H1 (cell line): Measurements from ENCODE around the gene SEC11A. TPM values are rescaled to one million over a fixed set of nuclear protein-coding genes. Genes with fewer than 3 reads are reported as not detected.

ENCODE experiments used
- CTCF ChIA-PET: fragments of 300-600 bp; sonication (Branson Sonifier 250); formaldehyde crosslinking; loops from one replicate; lab custom pipeline; 2021; ENCODE audit not compliant: partially characterized antibody; lab: Charles Lee
- POLR2A ChIA-PET: fragments of 300-600 bp; sonication (Branson Sonifier 250); formaldehyde crosslinking; loops from one replicate; lab custom pipeline; 2021; ENCODE audit warnings: inconsistent platforms; ENCODE audit not compliant: partially characterized antibody; lab: Charles Lee
- DNase-seq, 2 experiments: peaks; one replicate each; pipeline versions ENCODE4 v3.0.0 to v3.0.0-alpha.2; 2010 to 2022; ENCODE audit warnings: low spot score in 2 of 2, low read depth in 1 of 2, mixed read lengths in 1 of 2
- FAIRE-seq: peaks from 2 replicates; lab custom pipeline; 2011; peaks lifted over from hg19 to GRCh38; lab: Jason Lieb, UNC
- H2AFZ ChIP-seq: 2 replicates; pipeline ENCODE4 v1.8.1; 2012; ENCODE audit warnings: low read length, inconsistent platforms
- H2AK5ac ChIP-seq: 2 replicates; pipeline ENCODE4 v1.6.1; 2013; ENCODE audit warnings: low read depth, low read length
- H2BK120ac ChIP-seq: replicated peaks from 2 replicates; pipeline ENCODE3; 2013; ENCODE audit warnings: low read depth, low read length, inconsistent platforms
- H2BK12ac ChIP-seq: 2 replicates; pipeline ENCODE4 v1.6.1; 2013; ENCODE audit warnings: low read depth, low read length
- H2BK15ac ChIP-seq: 2 replicates; pipeline ENCODE4 v1.6.1; 2013; ENCODE audit warnings: low read length
- H2BK20ac ChIP-seq: 2 replicates; pipeline ENCODE4 v1.6.1; 2013; ENCODE audit warnings: low read length
- H2BK5ac ChIP-seq: 2 replicates; pipeline ENCODE4 v1.6.1; 2013; ENCODE audit warnings: low read depth, low read length
- H3K14ac ChIP-seq: 2 replicates; pipeline ENCODE4 v1.6.1; 2013; ENCODE audit warnings: inconsistent platforms; ENCODE audit not compliant: insufficient read length
- H3K18ac ChIP-seq: 2 replicates; pipeline ENCODE4 v1.6.1; 2013; ENCODE audit warnings: low read length; ENCODE audit errors: extremely low read depth
- H3K23ac ChIP-seq: 2 replicates; pipeline ENCODE4 v1.6.1; 2013; ENCODE audit warnings: inconsistent platforms; ENCODE audit not compliant: insufficient read length
- H3K23me2 ChIP-seq: 2 replicates; pipeline ENCODE4 v1.6.1; 2013; ENCODE audit warnings: low read depth, low read length
- H3K27ac ChIP-seq: 2 replicates; pipeline ENCODE4 v1.6.1; 2011; ENCODE audit warnings: low read depth, low read length, inconsistent platforms
- H3K27me3 ChIP-seq, 4 experiments: replicated peaks in 1 of 4; 1 replicate in 1 of 4; 2 replicates in 3 of 4; pipeline versions ENCODE4 v1.6.1 to v1.8.1; 2011 to 2013; ENCODE audit warnings: low read length in 3 of 4, mild to moderate bottlenecking in 3 of 4, inconsistent platforms in 2 of 4, mixed read lengths in 2 of 4, moderate library complexity in 1 of 4; ENCODE audit not compliant: control insufficient read depth in 3 of 4, insufficient read depth in 3 of 4; ENCODE audit errors: extremely low read depth in 1 of 4
- H3K36me3 ChIP-seq, 4 experiments: 2 replicates each; pipeline versions ENCODE4 v1.6.1 to v1.8.1; 2011 to 2013; ENCODE audit warnings: mild to moderate bottlenecking in 4 of 4, low read length in 3 of 4, moderate library complexity in 2 of 4, control low read depth in 1 of 4, inconsistent platforms in 1 of 4; ENCODE audit not compliant: insufficient read depth in 4 of 4, control insufficient read depth in 2 of 4
- H3K4ac ChIP-seq: replicated peaks from 2 replicates; pipeline ENCODE3; 2013; ENCODE audit warnings: low read length, low read depth, mixed read lengths, inconsistent platforms; ENCODE audit not compliant: insufficient read length
- H3K4me1 ChIP-seq, 4 experiments: replicated peaks in 1 of 4; 1 replicate in 1 of 4; 2 replicates in 3 of 4; pipeline versions ENCODE4 v1.6.1 to v1.8.1; 2011 to 2013; ENCODE audit warnings: low read length in 3 of 4, inconsistent platforms in 2 of 4, mixed read lengths in 1 of 4; ENCODE audit not compliant: insufficient read depth in 4 of 4, control insufficient read depth in 3 of 4
- H3K4me2 ChIP-seq, 2 experiments: 2 replicates each; pipeline versions ENCODE4 v1.6.1 to v1.8.1; 2011 to 2013; ENCODE audit warnings: low read depth in 2 of 2, low read length in 2 of 2, control low read depth in 1 of 2, inconsistent platforms in 1 of 2, mild to moderate bottlenecking in 1 of 2; ENCODE audit not compliant: insufficient read depth in 1 of 2
- H3K4me3 ChIP-seq, 4 experiments: fragments of 200-600, 300-600 bp in 1 of 4; sonication (generic), shearing (Covaris generic), sonication (Bioruptor Twin) in 1 of 4; 2 replicates each; pipeline versions ENCODE4 v1.5.1 to v1.8.1; 2011 to 2016; ENCODE audit warnings: low read length in 4 of 4, low read depth in 3 of 4, control low read depth in 2 of 4, inconsistent platforms in 2 of 4, mild to moderate bottlenecking in 2 of 4, mixed read lengths in 1 of 4, moderate library complexity in 1 of 4; ENCODE audit not compliant: insufficient read depth in 2 of 4; ENCODE audit errors: extremely low read depth in 1 of 4
- H3K56ac ChIP-seq: replicated peaks from 2 replicates; pipeline ENCODE3; 2013; ENCODE audit warnings: low read depth, mild to moderate bottlenecking, mixed read lengths, low read length, inconsistent platforms; ENCODE audit not compliant: insufficient read length
- H3K79me1 ChIP-seq: 2 replicates; pipeline ENCODE4 v1.6.1; 2013; ENCODE audit warnings: low read depth, low read length, control low read depth
- H3K79me2 ChIP-seq, 2 experiments: 2 replicates each; pipeline versions ENCODE4 v1.6.1 to v1.8.1; 2012 to 2013; ENCODE audit warnings: low read length in 2 of 2, mild to moderate bottlenecking in 2 of 2, inconsistent platforms in 1 of 2; ENCODE audit not compliant: insufficient read depth in 2 of 2, control insufficient read depth in 1 of 2
- H3K9ac ChIP-seq, 4 experiments: replicated peaks in 1 of 4; 1 replicate in 1 of 4; 2 replicates in 3 of 4; pipeline versions ENCODE4 v1.6.1 to v1.8.1; 2011 to 2013; ENCODE audit warnings: low read depth in 3 of 4, low read length in 3 of 4, control low read depth in 2 of 4, mild to moderate bottlenecking in 2 of 4, moderate library complexity in 2 of 4, inconsistent platforms in 1 of 4; ENCODE audit errors: extremely low read depth in 1 of 4
- H3K9me3 ChIP-seq, 2 experiments: 2 replicates each; pipeline versions ENCODE4 v1.6.1 to v1.8.1; 2012 to 2013; ENCODE audit warnings: mild to moderate bottlenecking in 2 of 2, moderate library complexity in 2 of 2, control low read depth in 1 of 2, inconsistent platforms in 1 of 2, low read depth in 1 of 2, low read length in 1 of 2, mixed read lengths in 1 of 2; ENCODE audit not compliant: insufficient read depth in 2 of 2
- H4K20me1 ChIP-seq, 2 experiments: replicated peaks in 1 of 2; 2 replicates each; pipeline versions ENCODE3 to v1.8.1; 2011 to 2013; ENCODE audit warnings: inconsistent platforms in 2 of 2, low read length in 2 of 2, mild to moderate bottlenecking in 1 of 2; ENCODE audit not compliant: insufficient read depth in 2 of 2, control insufficient read depth in 1 of 2
- H4K5ac ChIP-seq: 2 replicates; pipeline ENCODE4 v1.6.1; 2013; ENCODE audit warnings: low read length, low read depth, mixed read lengths, inconsistent platforms; ENCODE audit not compliant: insufficient read length
- H4K8ac ChIP-seq: 2 replicates; pipeline ENCODE4 v1.8.0; 2013; ENCODE audit warnings: mild to moderate bottlenecking, moderate library complexity, low read length, inconsistent platforms; ENCODE audit not compliant: insufficient read depth; ENCODE audit errors: extremely low read depth
- H4K91ac ChIP-seq: replicated peaks from 2 replicates; pipeline ENCODE3; 2013; ENCODE audit warnings: low read length, mixed read lengths, inconsistent platforms; ENCODE audit not compliant: insufficient read length
- RAD21 ChIP-seq, 2 experiments: IDR thresholded peaks in 1 of 2; conservative IDR thresholded peaks in 1 of 2; 2 replicates each; pipeline ENCODE4 v1.6.1; 2011; ENCODE audit warnings: low read depth in 2 of 2, low read length in 2 of 2, improper control_type of control experiment in 1 of 2, inconsistent platforms in 1 of 2, mild to moderate bottlenecking in 1 of 2, moderate library complexity in 1 of 2
- WGBS, 2 experiments: shearing (Covaris generic) in 1 of 2; methylation state at CpG; one replicate each; pipeline versions ENCODE4 v1.1.6 to v1.1.7; 2013 to 2015; ENCODE audit warnings: low lambda C conversion rate in 2 of 2, mixed read lengths in 2 of 2, inconsistent platforms in 1 of 2, low coverage in 1 of 2, missing lambda C conversion rate in 1 of 2; ENCODE audit not compliant: insufficient replicate concordance in 2 of 2, insufficient coverage in 1 of 2, insufficient read length in 1 of 2; ENCODE audit errors: extremely low coverage in 1 of 2, missing lambda C conversion rate in 1 of 2; 5-methylcytosine and 5-hydroxymethylcytosine counted together
- polyA plus RNA-seq, 7 experiments: library from polyadenylated mRNA; depleted of rRNA in 3 of 7; stranded (reverse) in 5 of 7; unstranded in 2 of 7; fragments of >200 nt in 5 of 7; fragments of 200-250 nt in 2 of 7; gene quantifications; 1 replicate in 5 of 7; 2 replicates in 1 of 7; 4 replicates in 1 of 7; pipeline versions ENCODE4 v1.2.1 to v1.2.3, GENCODE V29; 2011 to 2013; ENCODE audit warnings: missing spikeins in 2 of 7, mixed read lengths in 2 of 7
- total RNA-seq: library from RNA; stranded (reverse); fragmentation: NEBNext Ultra II Directional; extraction: Animal tissue kit (Norgen Biotek cat#: 25700); gene quantifications from 2 replicates; pipeline ENCODE4 v1.2.1, GENCODE V29; 2021

Gene SEC11A
- total and polyA plus RNA-seq, 2 of the 8 experiments (the other 6 are each of a cell fraction or from before 2014, with no cell fraction given), result 268 to 316 TPM

GRCh38 chr15:84645496-84645895 is 70.4 kb downstream of the SEC11A start:
- no peak overlapping the region for H4K91ac ChIP-seq
- ChIA-PET CTCF (interaction anchor here (0.7 to 1.2 kb wide), 2 partner anchors 58 to 283 kb away, joined by 3 read pairs; no protein-coding TSS in a partner anchor), POLR2A (interaction anchor here (0.6 to 4.6 kb wide), 7 partner anchors 8 to 228 kb away, joined by 3 to 38 read pairs (median 4); partner anchors contain the start of genes WDR73 and ZSCAN2)
- no peak overlapping the region for H4K8ac ChIP-seq
- H3K9me3 ChIP-seq, result no peaks in the 10 kb centered on the region
- H2BK20ac ChIP-seq, result no peak overlapping the region
- 98% methylated on average over 10 of the region's 10 CpGs; no CpG with 5 or more reads in 1 of the 2 experiments for WGBS, 2 experiments
- peaks cover 4 to 7% of the 10 kb centered on the region in 2 experiments for H4K20me1 ChIP-seq
- no peak overlapping the region for H4K5ac ChIP-seq
- peaks cover 31 to 70% (median 63%) of the 10 kb centered on the region in 4 experiments for H3K36me3 ChIP-seq
- H2BK15ac ChIP-seq, result no peak overlapping the region
- no peak overlapping the region for H2AFZ ChIP-seq
- H3K27ac ChIP-seq, result no peak overlapping the region
- H2BK120ac ChIP-seq, result no peak overlapping the region
- H3K4me1 ChIP-seq, result no peaks in the 10 kb centered on the region
- no peak overlapping the region for H3K4me3 ChIP-seq
- H3K79me1 ChIP-seq, result no peaks in the 10 kb centered on the region; the same call in 1 of the 2 replicates
- H3K18ac ChIP-seq, result no peak overlapping the region
- no peak overlapping the region for H3K4me2 ChIP-seq
- FAIRE-seq, result no peak
- H3K79me2 ChIP-seq, result no peaks in the 10 kb centered on the region
- H3K23ac ChIP-seq, result no peak overlapping the region
- H3K56ac ChIP-seq, result no peak overlapping the region
- no peak overlapping the region for H2AK5ac ChIP-seq
- no peaks in the 10 kb centered on the region for H3K27me3 ChIP-seq
- no peak overlapping the region for H3K4ac ChIP-seq
- no peak overlapping the region for H2BK5ac ChIP-seq
- no peak overlapping the region for H3K9ac ChIP-seq
- H3K23me2 ChIP-seq, result no peaks in the 10 kb centered on the region
- H3K14ac ChIP-seq, result no peak overlapping the region
- DNase-seq, result no peak
- H2BK12ac ChIP-seq, result no peak overlapping the region
- no peak for TF ChIP-seq RAD21 (IDR thresholded peaks at IDR 0.05 in 1 of 2, conservative IDR thresholded peaks at IDR 0.05 in 1 of 2; ENCODE audit: low read depth in 2 of 2, low read length in 2 of 2)
